HepG2 (cell line): Measurements from ENCODE around the gene CARS2. TPM values are rescaled to one million over a fixed set of nuclear protein-coding genes. Genes with fewer than 3 reads are reported as not detected.

ENCODE experiments used
- ATAC-seq: fragments of 200-7000 bp; cut with Tn5 transposase; 3 replicates; pipeline ENCODE4 v1.9.1; 2020; ENCODE audit warnings: mild to moderate bottlenecking, moderate library complexity
- BruUV-seq: library from RNA; stranded (reverse); fragments of 400-500 nt; replicated peaks from 2 replicates; lab custom pipeline; 2021; lab: Mats Ljungman, UMichigan
- CTCF ChIA-PET: fragments of 300-600 bp; formaldehyde crosslinking; extraction: SDS; loops from one replicate; lab custom pipeline; 2021; ENCODE audit warnings: low total read pairs, inconsistent platforms, low intra/inter-chr PET ratio; lab: Yijun Ruan, JAX
- POLR2A ChIA-PET: fragments of 350-600 bp; sonication (Branson Sonifier 250); formaldehyde crosslinking; loops from one replicate; lab custom pipeline; 2020; ENCODE audit warnings: antibody characterized with exemption, inconsistent platforms; lab: Yijun Ruan, JAX
- DNase-seq: peaks from one replicate; pipeline ENCODE4 v3.0.0-alpha.2; 2015; ENCODE audit warnings: low spot score
- FAIRE-seq: peaks from 3 replicates; lab custom pipeline; 2011; peaks lifted over from hg19 to GRCh38; lab: Jason Lieb, UNC
- H2AFZ ChIP-seq: one replicate; pipeline ENCODE4 v1.6.1; 2011; ENCODE audit warnings: low read length, inconsistent platforms
- H3K27ac ChIP-seq: fragments of 300-600 bp; 3 replicates; pipeline ENCODE4 v1.8.0; 2011; ENCODE audit warnings: mixed run types, mild to moderate bottlenecking, mixed read lengths, low read length, inconsistent platforms; ENCODE audit not compliant: insufficient read depth; ENCODE audit errors: extremely low read length
- H3K27me3 ChIP-seq, 2 experiments: fragments of 200-600 bp in 1 of 2; 2 replicates in 1 of 2; 3 replicates in 1 of 2; pipeline versions ENCODE4 v1.6.0 to v1.8.0; 2011; ENCODE audit warnings: low read length in 2 of 2, mild to moderate bottlenecking in 2 of 2, moderate library complexity in 2 of 2, inconsistent platforms in 1 of 2; ENCODE audit not compliant: insufficient read depth in 2 of 2, control insufficient read depth in 1 of 2
- H3K36me3 ChIP-seq, 2 experiments: fragments of 200-600 bp in 1 of 2; replicated peaks in 1 of 2; 2 replicates in 1 of 2; 3 replicates in 1 of 2; pipeline versions ENCODE4 v1.5.1 to v1.8.0; 2011; ENCODE audit warnings: low read length in 2 of 2, inconsistent platforms in 1 of 2; ENCODE audit not compliant: insufficient read depth in 2 of 2, control insufficient read depth in 1 of 2
- H3K4me1 ChIP-seq: 2 replicates; pipeline ENCODE4 v1.5.1; 2012; ENCODE audit warnings: low read length, inconsistent platforms; ENCODE audit not compliant: insufficient read depth
- H3K4me2 ChIP-seq: 2 replicates; pipeline ENCODE4 v1.6.0; 2011; ENCODE audit warnings: low read depth, low read length, inconsistent platforms
- H3K4me3 ChIP-seq, 3 experiments: fragments of 200-600 bp in 1 of 3; sonication (generic), shearing (Covaris generic) in 1 of 3; replicated peaks in 1 of 3; 2 replicates each; pipeline ENCODE4 v1.5.1; 2011 to 2016; ENCODE audit warnings: low read length in 3 of 3, inconsistent platforms in 2 of 3, low read depth in 2 of 3, mild to moderate bottlenecking in 2 of 3, control low read depth in 1 of 3, mixed read lengths in 1 of 3; ENCODE audit not compliant: insufficient read depth in 1 of 3
- H3K79me2 ChIP-seq: one replicate; pipeline ENCODE4 v1.6.1; 2011; ENCODE audit warnings: low read length, inconsistent platforms; ENCODE audit not compliant: insufficient read depth
- H3K9ac ChIP-seq: 2 replicates; pipeline ENCODE4 v1.6.0; 2011; ENCODE audit warnings: mild to moderate bottlenecking, low read depth, low read length, inconsistent platforms; ENCODE audit not compliant: insufficient read depth
- H3K9me3 ChIP-seq: 2 replicates; pipeline ENCODE4 v1.5.1; 2012; ENCODE audit warnings: mild to moderate bottlenecking, low read length
- H4K20me1 ChIP-seq: 2 replicates; pipeline ENCODE4 v1.6.0; 2011; ENCODE audit warnings: inconsistent platforms, mild to moderate bottlenecking, low read length, moderate library complexity; ENCODE audit not compliant: insufficient read depth
- ISX ChIP-seq: sonication (generic); formaldehyde crosslinking; conservative IDR thresholded peaks from 2 replicates; pipeline ENCODE4 v1.5.0; 2020; ENCODE audit warnings: missing genetic modification reagents
- KAT2B ChIP-seq: fragments of 150-350 bp; IDR thresholded peaks from 2 replicates; pipeline ENCODE4 v1.6.1; 2014; ENCODE audit warnings: low read depth, low read length, borderline replicate concordance
- NR2F1 ChIP-seq, 2 experiments: fragments of 450-650 bp in 1 of 2; formaldehyde crosslinking in 1 of 2; IDR thresholded peaks; 2 replicates each; pipeline versions ENCODE4 v1.5.0 to v1.6.1; 2016 to 2020; ENCODE audit warnings: mild to moderate bottlenecking in 1 of 2, missing compliant biosample characterization in 1 of 2, missing genetic modification reagents in 1 of 2, moderate library complexity in 1 of 2
- ZNF20 ChIP-seq: sonication (generic); formaldehyde crosslinking; IDR thresholded peaks from 2 replicates; pipeline ENCODE4 v1.4.0; 2020; ENCODE audit warnings: mild to moderate bottlenecking, moderate library complexity, missing genetic modification reagents
- ZSCAN29 ChIP-seq: sonication (generic); formaldehyde crosslinking; conservative IDR thresholded peaks from 2 replicates; pipeline ENCODE4 v1.4.0; 2020; ENCODE audit warnings: mild to moderate bottlenecking, missing genetic modification reagents
- WGBS: methylation state at CpG from one replicate; pipeline ENCODE4 v1.1.6; 2017; ENCODE audit warnings: low lambda C conversion rate; 5-methylcytosine and 5-hydroxymethylcytosine counted together
- in situ Hi-C: cut with HindIII; loops from 2 replicates; pipeline ENCODE4 v1.10.0; 2017; ENCODE audit warnings: low pct_unique_long_range_greater_than_20kb; ENCODE audit not compliant: extremely low pct_ligation_motif_present
- intact Hi-C: fragments of 100-400 bp; cut with micrococcal nuclease; formaldehyde crosslinking; loops from one replicate; pipeline ENCODE4 v1.10.0; 2022; ENCODE audit not compliant: unreplicated experiment
- polyA plus RNA-seq, 8 experiments: library from polyadenylated mRNA; depleted of rRNA in 3 of 8; stranded (reverse) in 7 of 8; unstranded in 1 of 8; fragments of >200 nt; fragmentation: Illumina TruSeq in 4 of 8; extraction: Trizol in 4 of 8; gene quantifications; 2 replicates each; pipeline versions ENCODE4 v1.2.1 to v1.2.3, GENCODE V29; 2011 to 2016; ENCODE audit warnings: low read depth in 4 of 8, missing spikeins in 1 of 8, mixed read lengths in 1 of 8; ENCODE audit not compliant: insufficient read depth in 1 of 8
- total RNA-seq, 5 experiments: library from RNA; depleted of rRNA; stranded (reverse); fragments of >200 nt; fragmentation: Illumina TruSeq; extraction: Trizol; gene quantifications; 2 replicates each; pipeline ENCODE4 v1.2.3, GENCODE V29; 2016; ENCODE audit warnings: low read depth in 1 of 5
- TF ChIP-seq, protein P1 (sequence below): sonication (generic); formaldehyde crosslinking; IDR thresholded peaks from 2 replicates; pipeline ENCODE4 v1.5.1; 2020; ENCODE audit warnings: missing genetic modification reagents, mild to moderate bottlenecking, borderline replicate concordance
- TF ChIP-seq, protein P2 (sequence below): sonication (generic); formaldehyde crosslinking; IDR thresholded peaks from 2 replicates; pipeline ENCODE4 v1.8.1; 2022; ENCODE audit warnings: low read depth, mild to moderate bottlenecking, missing genetic modification reagents
- TF ChIP-seq, protein P3 (sequence below): sonication (generic); formaldehyde crosslinking; IDR thresholded peaks from 2 replicates; pipeline ENCODE4 v1.5.1; 2020; ENCODE audit warnings: mild to moderate bottlenecking, missing genetic modification reagents, moderate library complexity
- TF ChIP-seq, protein P4 (sequence below): sonication (generic); formaldehyde crosslinking; IDR thresholded peaks from 2 replicates; pipeline ENCODE4 v1.4.0; 2020; ENCODE audit warnings: mild to moderate bottlenecking, missing genetic modification reagents, borderline replicate concordance
- TF ChIP-seq, protein P5 (sequence below): sonication (generic); formaldehyde crosslinking; conservative IDR thresholded peaks from 2 replicates; pipeline ENCODE4 v1.4.0; 2020; ENCODE audit warnings: missing genetic modification reagents
- TF ChIP-seq, protein P6 (sequence below): sonication (generic); formaldehyde crosslinking; conservative IDR thresholded peaks from 2 replicates; pipeline ENCODE4 v1.8.0; 2022; ENCODE audit warnings: missing genetic modification reagents

CARS2 gene
- total and polyA plus RNA-seq, 2 of the 13 experiments (the other 11 are each of a cell fraction or from before 2014, with no cell fraction given), result 41.1 to 59.3 TPM

DNA sequence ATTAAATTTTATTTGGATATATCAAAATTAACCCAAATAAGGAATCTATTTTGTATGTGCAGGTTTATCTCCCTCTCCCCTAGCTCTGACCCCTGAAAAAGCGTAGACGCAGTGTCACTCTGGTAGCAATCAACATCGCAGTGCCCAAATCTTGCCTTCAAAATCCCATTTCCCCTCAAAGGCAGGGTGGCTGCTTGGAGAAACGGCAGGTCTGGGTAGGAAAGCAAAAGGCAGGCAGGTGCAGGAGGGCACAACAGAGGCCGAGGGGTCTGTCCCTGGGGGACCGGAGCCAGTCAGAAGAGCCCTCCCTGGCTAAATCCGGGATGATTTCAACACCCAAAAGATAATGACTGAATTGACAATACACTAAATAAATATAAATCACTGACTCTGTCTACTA lies 48.7 kb downstream of the CARS2 start:
- Histone ChIP-seq H3K9me3 (no peaks in the 10 kb centered on the region; the same call in 1 of the 2 replicates), H3K36me3 (peaks cover 0 to 37% of the 10 kb centered on the region in 2 experiments; a peak in 3 of 5 replicates), H3K27ac (no peak overlapping the region), H3K4me3 (no peak overlapping the region), H3K9ac (no peak overlapping the region), H2AFZ (no peak overlapping the region), H4K20me1 (no peaks in the 10 kb centered on the region), H3K4me1 (no peaks in the 10 kb centered on the region), H3K4me2 (no peak overlapping the region), H3K79me2 (no peaks in the 10 kb centered on the region), H3K27me3 (no peaks in the 10 kb centered on the region)
- no peak for DNase-seq
- no TSS peak for BruUV-seq
- in situ Hi-C loops (no loop called here), intact Hi-C loops (no loop called here)
- WGBS, result 99% methylated on average over 7 of the region's 7 CpGs
- ChIA-PET CTCF (no interaction called here), POLR2A (no interaction called here)
- ATAC-seq, result no peak
- FAIRE-seq, result no peak
- TF ChIP-seq ZSCAN29 (CRISPR knock-in tag) (no peak), ZNF20 (CRISPR knock-in tag) (no peak), NR2F1 (CRISPR knock-in tag; IDR thresholded peaks at IDR 0.05) (no peak), KAT2B (no peak), ISX (no peak)
- TF ChIP-seq, protein P1, sequence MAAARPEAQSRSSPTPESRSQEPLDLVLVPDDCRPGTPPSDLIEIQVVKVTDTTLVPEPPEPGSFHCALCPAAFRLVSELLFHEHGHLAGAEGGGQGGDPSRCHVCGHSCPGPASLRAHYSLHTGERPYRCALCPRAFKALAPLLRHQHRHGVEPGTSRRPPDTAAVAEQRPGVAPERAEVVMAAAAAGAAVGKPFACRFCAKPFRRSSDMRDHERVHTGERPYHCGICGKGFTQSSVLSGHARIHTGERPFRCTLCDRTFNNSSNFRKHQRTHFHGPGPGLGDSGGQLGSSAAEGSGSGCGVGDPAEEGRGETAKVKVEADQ, result no peak
- TF ChIP-seq, protein P2, sequence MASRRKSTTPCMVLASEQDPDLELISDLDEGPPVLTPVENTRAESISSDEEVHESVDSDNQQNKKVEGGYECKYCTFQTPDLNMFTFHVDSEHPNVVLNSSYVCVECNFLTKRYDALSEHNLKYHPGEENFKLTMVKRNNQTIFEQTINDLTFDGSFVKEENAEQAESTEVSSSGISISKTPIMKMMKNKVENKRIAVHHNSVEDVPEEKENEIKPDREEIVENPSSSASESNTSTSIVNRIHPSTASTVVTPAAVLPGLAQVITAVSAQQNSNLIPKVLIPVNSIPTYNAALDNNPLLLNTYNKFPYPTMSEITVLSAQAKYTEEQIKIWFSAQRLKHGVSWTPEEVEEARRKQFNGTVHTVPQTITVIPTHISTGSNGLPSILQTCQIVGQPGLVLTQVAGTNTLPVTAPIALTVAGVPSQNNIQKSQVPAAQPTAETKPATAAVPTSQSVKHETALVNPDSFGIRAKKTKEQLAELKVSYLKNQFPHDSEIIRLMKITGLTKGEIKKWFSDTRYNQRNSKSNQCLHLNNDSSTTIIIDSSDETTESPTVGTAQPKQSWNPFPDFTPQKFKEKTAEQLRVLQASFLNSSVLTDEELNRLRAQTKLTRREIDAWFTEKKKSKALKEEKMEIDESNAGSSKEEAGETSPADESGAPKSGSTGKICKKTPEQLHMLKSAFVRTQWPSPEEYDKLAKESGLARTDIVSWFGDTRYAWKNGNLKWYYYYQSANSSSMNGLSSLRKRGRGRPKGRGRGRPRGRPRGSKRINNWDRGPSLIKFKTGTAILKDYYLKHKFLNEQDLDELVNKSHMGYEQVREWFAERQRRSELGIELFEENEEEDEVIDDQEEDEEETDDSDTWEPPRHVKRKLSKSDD (CRISPR knock-in tag), result no peak
- TF ChIP-seq, protein P3, sequence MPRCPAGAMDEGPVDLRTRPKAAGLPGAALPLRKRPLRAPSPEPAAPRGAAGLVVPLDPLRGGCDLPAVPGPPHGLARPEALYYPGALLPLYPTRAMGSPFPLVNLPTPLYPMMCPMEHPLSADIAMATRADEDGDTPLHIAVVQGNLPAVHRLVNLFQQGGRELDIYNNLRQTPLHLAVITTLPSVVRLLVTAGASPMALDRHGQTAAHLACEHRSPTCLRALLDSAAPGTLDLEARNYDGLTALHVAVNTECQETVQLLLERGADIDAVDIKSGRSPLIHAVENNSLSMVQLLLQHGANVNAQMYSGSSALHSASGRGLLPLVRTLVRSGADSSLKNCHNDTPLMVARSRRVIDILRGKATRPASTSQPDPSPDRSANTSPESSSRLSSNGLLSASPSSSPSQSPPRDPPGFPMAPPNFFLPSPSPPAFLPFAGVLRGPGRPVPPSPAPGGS (CRISPR knock-in tag), result no peak
- TF ChIP-seq, protein P4, sequence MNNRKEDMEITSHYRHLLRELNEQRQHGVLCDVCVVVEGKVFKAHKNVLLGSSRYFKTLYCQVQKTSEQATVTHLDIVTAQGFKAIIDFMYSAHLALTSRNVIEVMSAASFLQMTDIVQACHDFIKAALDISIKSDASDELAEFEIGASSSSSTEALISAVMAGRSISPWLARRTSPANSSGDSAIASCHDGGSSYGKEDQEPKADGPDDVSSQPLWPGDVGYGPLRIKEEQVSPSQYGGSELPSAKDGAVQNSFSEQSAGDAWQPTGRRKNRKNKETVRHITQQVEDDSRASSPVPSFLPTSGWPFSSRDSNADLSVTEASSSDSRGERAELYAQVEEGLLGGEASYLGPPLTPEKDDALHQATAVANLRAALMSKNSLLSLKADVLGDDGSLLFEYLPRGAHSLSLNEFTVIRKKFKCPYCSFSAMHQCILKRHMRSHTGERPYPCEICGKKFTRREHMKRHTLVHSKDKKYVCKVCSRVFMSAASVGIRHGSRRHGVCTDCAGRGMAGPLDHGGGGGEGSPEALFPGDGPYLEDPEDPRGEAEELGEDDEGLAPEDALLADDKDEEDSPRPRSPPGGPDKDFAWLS (CRISPR knock-in tag), result no peak
- TF ChIP-seq, protein P5, sequence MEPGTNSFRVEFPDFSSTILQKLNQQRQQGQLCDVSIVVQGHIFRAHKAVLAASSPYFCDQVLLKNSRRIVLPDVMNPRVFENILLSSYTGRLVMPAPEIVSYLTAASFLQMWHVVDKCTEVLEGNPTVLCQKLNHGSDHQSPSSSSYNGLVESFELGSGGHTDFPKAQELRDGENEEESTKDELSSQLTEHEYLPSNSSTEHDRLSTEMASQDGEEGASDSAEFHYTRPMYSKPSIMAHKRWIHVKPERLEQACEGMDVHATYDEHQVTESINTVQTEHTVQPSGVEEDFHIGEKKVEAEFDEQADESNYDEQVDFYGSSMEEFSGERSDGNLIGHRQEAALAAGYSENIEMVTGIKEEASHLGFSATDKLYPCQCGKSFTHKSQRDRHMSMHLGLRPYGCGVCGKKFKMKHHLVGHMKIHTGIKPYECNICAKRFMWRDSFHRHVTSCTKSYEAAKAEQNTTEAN (CRISPR knock-in tag), result no peak
- TF ChIP-seq, protein P6, sequence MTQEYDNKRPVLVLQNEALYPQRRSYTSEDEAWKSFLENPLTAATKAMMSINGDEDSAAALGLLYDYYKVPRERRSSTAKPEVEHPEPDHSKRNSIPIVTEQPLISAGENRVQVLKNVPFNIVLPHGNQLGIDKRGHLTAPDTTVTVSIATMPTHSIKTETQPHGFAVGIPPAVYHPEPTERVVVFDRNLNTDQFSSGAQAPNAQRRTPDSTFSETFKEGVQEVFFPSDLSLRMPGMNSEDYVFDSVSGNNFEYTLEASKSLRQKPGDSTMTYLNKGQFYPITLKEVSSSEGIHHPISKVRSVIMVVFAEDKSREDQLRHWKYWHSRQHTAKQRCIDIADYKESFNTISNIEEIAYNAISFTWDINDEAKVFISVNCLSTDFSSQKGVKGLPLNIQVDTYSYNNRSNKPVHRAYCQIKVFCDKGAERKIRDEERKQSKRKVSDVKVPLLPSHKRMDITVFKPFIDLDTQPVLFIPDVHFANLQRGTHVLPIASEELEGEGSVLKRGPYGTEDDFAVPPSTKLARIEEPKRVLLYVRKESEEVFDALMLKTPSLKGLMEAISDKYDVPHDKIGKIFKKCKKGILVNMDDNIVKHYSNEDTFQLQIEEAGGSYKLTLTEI (CRISPR knock-in tag), result no peak
- TF ChIP-seq, all 625 proteins: peak for 0
